NOMO-1 treated with DMSO at 0.1 percent for 48 hours (cell line): ENCODE results near the gene BCO1.

Experiments
- DNase-seq: peaks from one replicate; lab custom pipeline; 2025; ENCODE audit not compliant: unreplicated experiment; lab: John Stamatoyannopoulos, UW

BCO1 gene

DNA sequence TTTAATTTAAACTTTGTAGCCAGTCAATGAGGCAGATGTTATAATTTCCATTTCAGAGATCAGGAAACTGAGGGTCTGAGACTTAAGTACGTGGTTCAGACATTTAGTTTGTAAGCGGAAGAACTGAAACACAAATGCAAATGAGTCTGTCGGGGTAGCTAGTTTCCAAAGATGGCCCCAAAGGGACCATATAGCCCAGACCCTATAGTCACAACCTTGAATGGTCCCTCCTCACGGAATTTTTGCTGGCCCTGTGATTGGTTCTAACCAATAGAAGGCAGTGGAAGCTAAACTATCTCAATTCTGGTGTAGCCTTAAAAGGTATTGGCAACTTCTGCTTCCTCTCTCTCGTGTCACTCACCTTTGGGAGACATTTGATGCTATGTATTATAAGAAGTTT, 7.5 kb upstream of the BCO1 start:
- DNase-seq, result no peak

DNA sequence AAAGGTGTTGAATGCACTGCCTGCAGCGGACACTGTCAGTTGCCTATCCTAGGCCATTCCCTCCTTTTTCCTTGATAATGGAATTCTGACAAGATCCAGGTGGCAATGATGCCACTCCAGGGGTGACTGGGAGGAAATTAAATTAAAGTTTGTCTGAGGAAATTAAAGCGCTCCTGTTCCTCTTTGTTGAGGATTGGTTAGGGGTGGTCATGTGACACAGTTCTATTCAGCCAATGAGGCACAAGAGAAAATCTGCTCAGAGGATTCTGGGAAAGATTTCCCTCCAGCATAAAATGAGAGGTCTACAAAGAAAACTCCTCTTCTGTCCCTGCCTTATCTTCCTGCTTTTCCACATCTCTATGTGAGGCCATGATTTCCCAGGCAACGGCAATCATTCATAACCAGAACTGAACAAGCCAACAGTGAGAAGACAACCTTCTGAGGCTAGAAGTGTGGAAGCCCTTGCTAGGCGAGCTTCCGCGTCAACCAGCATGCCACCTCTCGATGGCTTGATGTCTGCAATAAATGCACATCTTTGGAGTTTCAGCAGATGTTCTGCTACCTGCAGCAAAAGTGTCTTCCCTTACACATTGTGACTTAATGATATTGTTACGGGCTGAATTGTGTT, 5.6 kb upstream of the BCO1 start:
- DNase-seq, result no peak

DNA sequence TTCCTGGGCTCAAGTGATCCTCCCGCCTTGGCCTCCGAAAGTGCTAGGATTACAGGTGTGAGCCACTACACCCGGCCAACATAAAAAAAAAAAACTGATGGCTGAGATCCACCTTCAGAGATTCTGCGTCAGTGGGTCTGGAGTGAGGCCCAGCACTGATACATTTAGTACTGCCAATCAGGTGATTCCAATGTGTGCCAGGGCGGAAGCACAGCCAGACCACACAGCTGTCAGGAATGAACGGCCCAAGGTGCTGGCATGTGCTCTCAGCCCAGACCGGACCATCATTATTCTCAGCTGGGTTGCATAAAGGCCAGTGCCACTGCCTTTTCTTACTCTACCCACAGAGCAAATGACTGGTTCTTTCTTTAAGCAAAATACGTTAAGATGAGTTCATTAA, 1.2 kb upstream of the BCO1 start:
- DNase-seq, result no peak

DNA sequence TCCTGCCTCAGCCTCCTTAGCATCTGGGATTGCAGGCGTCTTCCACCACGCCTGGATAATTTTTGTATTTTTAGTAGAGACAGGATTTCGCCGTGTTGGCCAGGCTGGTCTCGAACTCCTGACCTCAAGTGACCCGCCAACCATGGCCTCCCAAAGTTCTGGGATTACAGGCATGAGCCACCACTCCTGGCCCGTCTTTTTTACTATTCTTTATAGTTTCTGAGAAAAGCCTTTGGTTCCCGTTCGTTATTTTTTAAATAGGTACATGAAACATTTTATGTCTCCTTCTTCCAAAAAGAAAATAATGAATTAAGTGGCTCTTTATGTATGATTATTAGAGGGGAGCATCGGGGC, 570 bp upstream of the BCO1 start:
- DNase-seq, result no peak

DNA sequence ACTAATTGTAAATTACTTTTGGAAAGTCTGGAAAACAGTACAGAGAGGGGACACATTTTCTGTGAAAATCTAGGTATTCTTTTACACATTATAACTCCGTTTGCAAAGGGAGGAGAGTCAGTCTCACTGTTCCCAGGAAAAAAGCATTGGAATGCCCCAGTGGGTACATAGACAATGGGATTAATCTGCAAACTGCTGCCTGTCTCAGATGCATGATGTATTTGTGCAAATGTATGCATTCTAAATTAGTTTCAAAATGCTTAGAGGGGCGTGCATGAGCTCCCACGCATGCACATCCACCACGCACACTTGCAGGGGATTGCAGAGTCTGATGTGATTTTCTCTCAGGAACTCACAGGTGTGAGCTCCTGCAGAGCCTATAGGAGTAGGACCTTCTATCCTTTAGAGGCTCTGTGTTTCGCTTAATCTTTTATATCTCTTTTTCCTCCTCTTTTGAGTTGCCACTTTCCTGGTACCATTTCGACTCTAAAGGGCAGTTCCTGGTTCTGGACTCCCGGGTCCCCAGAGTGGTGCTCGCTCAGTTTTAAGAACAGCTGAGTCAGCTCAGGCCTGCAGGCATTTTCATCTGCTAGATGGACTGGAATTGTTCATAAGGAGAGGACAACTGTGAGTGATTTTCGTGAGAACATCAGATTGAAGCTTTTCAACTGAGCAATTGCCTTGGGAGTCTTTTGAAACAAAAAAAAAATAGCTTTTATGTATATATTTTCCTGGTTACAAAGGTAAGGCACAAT, 1.1 kb downstream of the BCO1 start:
- no peak for DNase-seq

DNA sequence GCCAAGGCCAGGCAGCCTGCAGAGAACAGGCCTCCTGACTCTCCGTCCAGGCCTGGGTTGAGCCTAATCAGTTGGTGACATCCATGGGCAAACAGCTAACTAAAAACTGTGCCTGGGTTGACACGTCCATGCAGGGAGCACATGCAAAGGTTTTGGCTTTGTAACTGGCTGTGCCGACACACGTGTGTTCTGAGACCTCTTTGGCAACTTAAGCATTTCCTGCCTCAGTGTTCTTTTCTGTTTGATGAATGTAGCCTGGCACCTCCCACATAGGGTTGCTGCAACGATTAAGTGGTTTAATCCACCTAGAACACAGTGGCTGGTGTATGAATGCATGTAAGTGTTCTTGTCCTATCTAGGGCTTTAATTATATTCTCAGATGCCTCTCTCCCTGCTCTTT, 3.2 kb downstream of the BCO1 start:
- no peak for DNase-seq

GRCh38 chr16:81242977-81243618, 4.6 kb downstream of the BCO1 start:
- DNase-seq, result no peak

GRCh38 chr16:81243942-81244341, 5.5 kb downstream of the BCO1 start:
- no peak for DNase-seq

GRCh38 chr16:81251871-81252270, 13.4 kb downstream of the BCO1 start:
- no peak for DNase-seq

- DNase-seq, result no peak
Observed at GRCh38 chr16:81253141-81253540, 14.7 kb downstream of the BCO1 start.

DNA sequence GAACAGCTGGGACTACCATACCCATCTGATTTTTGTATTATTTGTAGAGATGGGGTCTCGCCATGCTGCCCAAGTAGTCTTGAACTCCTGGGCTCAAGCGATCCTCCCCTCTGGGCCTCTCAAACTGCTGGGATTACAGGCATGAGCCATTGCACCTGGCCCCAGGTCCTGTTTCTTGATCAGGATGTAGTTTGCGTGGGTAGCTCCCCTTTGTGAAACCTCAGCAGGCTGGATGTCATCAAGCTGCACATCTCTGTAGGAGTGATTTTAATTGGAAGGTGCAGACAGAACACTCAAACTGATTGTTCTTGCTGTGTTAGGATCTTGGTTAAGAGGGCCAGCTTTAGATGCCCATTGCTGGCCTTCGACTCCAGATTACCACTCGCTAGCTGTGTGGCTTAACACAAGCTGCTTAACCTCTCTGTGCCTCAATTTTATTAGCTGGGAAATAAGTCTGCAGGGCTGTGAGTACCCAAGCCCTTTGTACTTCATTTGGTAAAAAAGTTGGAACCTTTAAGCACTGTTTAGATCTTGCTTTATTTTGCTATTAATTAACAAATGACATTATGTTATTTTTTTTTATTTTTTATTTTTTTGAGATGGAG, 16.5 kb downstream of the BCO1 start:
- no peak for DNase-seq

DNA sequence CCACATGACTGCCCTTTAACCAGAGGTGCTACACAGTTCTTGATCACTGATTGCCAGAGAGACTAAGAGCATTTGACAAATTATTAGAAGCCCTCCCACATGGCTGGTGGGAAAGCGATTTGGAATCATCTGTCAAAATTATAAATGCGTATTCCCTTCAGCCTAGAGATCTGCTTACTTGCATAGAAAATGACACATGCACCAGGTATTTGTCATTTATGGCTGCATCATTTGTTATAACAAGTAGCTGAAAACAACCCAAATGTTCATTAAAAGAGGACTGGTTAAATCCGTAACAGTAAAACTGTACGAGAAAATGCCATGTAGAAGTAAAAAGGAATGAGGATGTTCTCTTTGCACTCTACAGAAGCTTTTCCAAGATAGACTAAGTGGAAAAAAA, 21.4 kb downstream of the BCO1 start:
- DNase-seq, result no peak

GRCh38 chr16:81261049-81261648, 22.7 kb downstream of the BCO1 start:
- peak; percentile 42 for DNase-seq

DNA sequence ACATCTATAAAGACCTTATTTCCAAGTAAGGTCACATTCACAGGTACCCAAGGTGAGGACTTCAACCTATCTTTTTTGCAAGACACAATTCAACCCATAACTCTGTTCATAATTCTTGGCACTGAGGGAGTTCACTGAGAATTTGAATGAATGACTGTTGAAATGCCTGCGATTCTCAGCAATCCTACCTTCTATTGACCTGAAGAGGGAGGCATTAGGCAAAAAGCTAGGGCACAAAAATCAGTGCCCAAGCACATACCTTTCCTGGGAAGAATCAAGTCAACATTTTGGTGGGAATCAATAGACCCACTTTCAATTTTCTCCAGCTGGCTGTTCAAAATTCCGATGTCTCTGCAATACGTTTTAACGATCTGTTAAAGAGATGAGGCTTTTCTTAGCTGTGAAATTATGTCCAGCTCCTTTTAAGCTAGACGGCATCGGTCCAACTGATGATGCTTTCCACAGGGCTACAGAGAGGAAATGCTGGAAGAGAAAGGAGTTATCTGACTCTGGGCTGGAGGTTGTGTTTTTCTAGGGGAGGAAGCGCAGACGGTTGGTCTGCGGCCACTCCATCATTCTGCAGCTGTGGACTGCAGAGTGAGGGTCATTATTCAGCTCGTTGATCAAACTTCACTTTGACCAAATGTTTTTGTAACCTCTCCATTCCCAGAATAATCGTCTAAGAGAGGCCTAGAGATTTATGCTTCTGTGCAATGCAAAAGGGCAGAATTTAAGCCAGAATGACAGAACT, 25.2 kb downstream of the BCO1 start:
- no peak for DNase-seq

GRCh38 chr16:81264386-81264785, 25.9 kb downstream of the BCO1 start:
- no peak for DNase-seq

DNA sequence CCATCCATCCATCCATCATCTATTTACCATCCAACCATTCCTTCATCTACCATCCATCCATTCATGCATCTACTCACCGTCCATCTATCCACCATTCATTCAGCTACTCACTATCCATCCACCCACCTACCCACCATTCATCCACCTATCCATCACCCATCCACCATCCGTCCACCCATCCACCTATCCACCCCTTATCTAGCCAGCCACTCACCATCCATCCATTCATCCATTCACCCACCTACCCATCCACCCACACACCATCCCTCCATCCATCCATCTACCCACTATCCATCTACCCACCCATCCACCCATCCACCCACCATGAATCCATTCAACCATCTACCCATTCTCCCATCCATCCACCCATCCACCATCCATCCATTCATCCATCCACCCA, 26.6 kb downstream of the BCO1 start:
- no peak for DNase-seq

DNA sequence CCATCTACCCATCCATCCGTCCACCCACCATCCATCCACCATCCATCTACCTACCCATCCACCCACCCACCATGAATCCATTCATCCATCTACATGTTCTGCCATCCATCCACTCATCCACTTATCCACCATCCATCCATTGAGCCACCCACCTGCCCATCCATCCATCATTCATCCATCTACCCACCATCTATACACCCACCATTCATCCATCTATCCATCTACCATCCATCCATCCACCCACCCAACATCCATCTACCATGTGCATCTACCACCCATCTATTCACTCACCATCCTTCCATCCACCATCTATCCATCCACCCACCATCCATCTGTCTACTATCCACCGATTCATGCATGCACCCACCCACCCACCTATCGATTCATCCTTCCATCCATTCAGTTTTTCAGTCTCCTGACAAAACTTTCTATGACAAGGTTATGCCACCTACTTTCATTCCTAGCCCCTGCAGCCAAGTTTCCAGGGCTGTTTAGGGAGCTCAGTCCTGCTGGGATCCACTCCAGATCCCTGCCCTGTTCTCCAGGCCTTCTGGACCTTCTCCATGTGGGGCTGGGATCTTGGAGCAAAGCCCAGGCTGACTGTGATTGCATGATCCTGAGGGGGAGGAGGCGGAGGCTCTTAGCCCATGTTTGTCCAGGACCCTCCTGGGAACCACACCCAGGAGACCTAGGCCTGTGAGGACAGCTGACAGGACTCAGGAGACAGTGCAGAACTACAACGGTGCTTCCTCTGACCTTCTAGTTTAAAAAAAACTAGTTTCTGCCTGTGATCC, 27.4 kb downstream of the BCO1 start:
- no peak for DNase-seq

DNA sequence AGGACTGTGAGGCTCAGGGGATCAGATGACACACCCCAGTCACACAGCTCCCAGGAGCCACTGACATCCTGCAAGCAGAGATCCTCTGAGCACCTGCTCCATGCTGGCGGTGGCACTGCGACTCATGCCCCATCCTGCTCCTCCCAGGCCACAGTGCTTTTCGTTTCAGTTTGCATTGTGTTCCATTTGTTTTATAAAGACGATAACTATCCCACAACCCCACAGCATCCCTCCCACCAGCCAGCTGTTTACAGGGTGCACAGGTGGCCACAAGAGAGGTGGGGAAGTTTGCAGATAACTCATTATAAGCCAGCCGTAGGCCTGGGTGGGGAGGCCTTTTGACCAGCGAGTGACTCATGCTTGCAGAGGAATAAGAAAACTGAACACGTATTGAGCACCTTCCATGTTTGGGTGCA, 28.2 kb downstream of the BCO1 start:
- no peak for DNase-seq

- DNase-seq, result no peak
Observed at GRCh38 chr16:81268509-81268908, 30.0 kb downstream of the BCO1 start.
